OCI-M2 (cell line): Measurements from ENCODE around the gene CNTNAP3.
"Not testable (repeated sequence)": the region's sequence is repeated elsewhere in the genome, so short reads cannot be mapped to it uniquely, and the experiment has no call there.

Source experiments
- DNase-seq: peaks from one replicate; lab custom pipeline; 2025; ENCODE audit not compliant: unreplicated experiment; lab: John Stamatoyannopoulos, UW

Gene CNTNAP3

GRCh38 chr9:39073537-39073936 is 214.4 kb downstream of the CNTNAP3 start:
- DNase-seq: not testable (repeated sequence)

- not testable (repeated sequence) for DNase-seq
These were observed 220.3 kb downstream of the CNTNAP3 start for GRCh38 chr9:39067683-39068082.

- DNase-seq: not testable (repeated sequence)
These were observed 225.0 kb downstream of the CNTNAP3 start for GRCh38 chr9:39062966-39063365.

GRCh38 chr9:39054453-39054852 is 233.5 kb downstream of the CNTNAP3 start:
- DNase-seq: not testable (repeated sequence)

- DNase-seq: not testable (repeated sequence)
These were observed 241.1 kb downstream of the CNTNAP3 start for GRCh38 chr9:39046833-39047232.

- DNase-seq: not testable (repeated sequence)
These were observed 245.6 kb downstream of the CNTNAP3 start for GRCh38 chr9:39042352-39042803.

- DNase-seq: not testable (repeated sequence)
These were observed 246.2 kb downstream of the CNTNAP3 start for GRCh38 chr9:39041774-39042173.

GRCh38 chr9:39039148-39039547 is 248.8 kb downstream of the CNTNAP3 start:
- not testable (repeated sequence) for DNase-seq

GRCh38 chr9:39038221-39038620 is 249.7 kb downstream of the CNTNAP3 start:
- DNase-seq: not testable (repeated sequence)

- not testable (repeated sequence) for DNase-seq
These were observed 254.1 kb downstream of the CNTNAP3 start for GRCh38 chr9:39033849-39034248.

- DNase-seq: not testable (repeated sequence)
These were observed 257.6 kb downstream of the CNTNAP3 start for GRCh38 chr9:39030204-39031019.

GRCh38 chr9:39028855-39029254 is 259.1 kb downstream of the CNTNAP3 start:
- not testable (repeated sequence) for DNase-seq

GRCh38 chr9:39028168-39028567 is 259.8 kb downstream of the CNTNAP3 start:
- not testable (repeated sequence) for DNase-seq

- DNase-seq: not testable (repeated sequence)
These were observed 261.9 kb downstream of the CNTNAP3 start for GRCh38 chr9:39025911-39026588.
